ENCODE results near the gene TIMM44. TPM values are rescaled to one million over a fixed set of nuclear protein-coding genes. Genes with fewer than 3 reads are reported as not detected.

TIMM44 gene
- total and polyA plus RNA-seq, 10 of the 15 experiments (the other 5 are each of a cell fraction or from before 2014, with no cell fraction given), result 6.6 to 90.7 (median 57.6) TPM

DNA sequence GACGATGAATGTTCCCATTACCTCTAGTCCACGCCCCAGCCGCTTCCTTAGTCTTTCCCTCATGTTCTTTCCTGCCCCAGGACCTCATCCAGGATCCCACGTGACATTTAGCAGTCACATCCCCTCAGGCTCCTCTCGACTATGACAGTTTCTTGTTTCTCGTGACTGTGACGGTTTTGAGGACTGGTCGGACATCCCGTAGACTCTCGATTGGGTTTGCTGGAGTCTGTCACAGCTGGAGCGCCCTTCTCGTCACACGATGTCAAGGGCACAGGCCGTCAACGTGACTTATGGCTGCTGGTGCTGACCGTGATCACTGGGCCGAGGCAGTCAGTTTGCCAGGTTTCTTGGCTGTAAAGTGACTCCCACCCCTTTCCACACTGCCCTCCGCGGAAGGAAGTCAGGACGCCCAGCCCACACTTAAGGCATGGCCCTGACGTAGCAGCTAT, 39.2 kb upstream of the TIMM44 start:
- ATAC-seq, result no peak
- POLR2A ChIA-PET, result no interaction called here

More for the DNA sequence above, 39.2 kb upstream of the TIMM44 start:
- Histone ChIP-seq H3K79me2 (ENCODE audit: control insufficient read depth, insufficient read depth, low read length) (peaks cover 3% of the 10 kb centered on the region), H3K27ac (ENCODE audit: control insufficient read depth, insufficient read depth) (no peak overlapping the region), H2AFZ (ENCODE audit: control insufficient read depth, low read depth, low read length) (no peak overlapping the region), H3K4me3 (no peak overlapping the region), H3K4me1 (ENCODE audit: control insufficient read depth, insufficient read depth, low read length) (no peaks in the 10 kb centered on the region; the same call in 1 of the 2 replicates), H4K20me1 (ENCODE audit: control insufficient read depth, insufficient read depth) (peaks cover 4% of the 10 kb centered on the region; the same call in 1 of the 2 replicates), H3K36me3 (ENCODE audit: control insufficient read depth in 2 of 2, insufficient read depth in 2 of 2, low read length in 1 of 2) (peaks cover 24 to 65% of the 10 kb centered on the region in 2 experiments), H3K9me3 (replicated peaks; ENCODE audit: control insufficient read depth, insufficient read depth, low read length) (no peaks in the 10 kb centered on the region), H3K9ac (ENCODE audit: control insufficient read depth, insufficient read depth, low read length) (no peak overlapping the region), H3K27me3 (replicated peaks in 1 of 2; ENCODE audit: control insufficient read depth in 2 of 2, insufficient read depth in 2 of 2, low read length in 1 of 2) (no peaks in the 10 kb centered on the region), H3K4me2 (ENCODE audit: control insufficient read depth, insufficient read depth) (no peak overlapping the region)
- CTCF ChIA-PET, result no interaction called here
- intact Hi-C loops (cut with micrococcal nuclease; ENCODE audit: unreplicated experiment), result no loop called here
- in situ Hi-C loops (cut with MboI), result no loop called here
- DNase-seq (ENCODE audit: low read depth, low spot score) (no peak), FAIRE-seq (no peak)
- BruUV-seq (replicated peaks), result no TSS peak
- RAD21 ChIA-PET (ENCODE audit: unreplicated experiment), result no interaction called here
- WGBS (ENCODE audit: insufficient coverage, insufficient replicate concordance, low lambda C conversion rate, missing lambda C conversion rate), result 88% methylated on average over 21 of the region's 21 CpGs
- SMC1A ChIA-PET (ENCODE audit: uncharacterized antibody, unreplicated experiment), result no interaction called here
- no peak for TF ChIP-seq ZBED1 (IDR thresholded peaks at IDR 0.05; ENCODE audit: borderline replicate concordance)
- TF ChIP-seq SMAD5 (IDR thresholded peaks at IDR 0.05; ENCODE audit: low read depth), result no peak
- TF ChIP-seq KAT2A (conservative IDR thresholded peaks at IDR 0.05; ENCODE audit: control insufficient read depth, low read depth, low read length), result no peak
- TF ChIP-seq CBFB (IDR thresholded peaks at IDR 0.05; ENCODE audit: low read depth), result no peak
- no peak for TF ChIP-seq USF2 (IDR thresholded peaks at IDR 0.05; ENCODE audit: borderline replicate concordance, low read depth, low read length)
- TF ChIP-seq, protein P1, sequence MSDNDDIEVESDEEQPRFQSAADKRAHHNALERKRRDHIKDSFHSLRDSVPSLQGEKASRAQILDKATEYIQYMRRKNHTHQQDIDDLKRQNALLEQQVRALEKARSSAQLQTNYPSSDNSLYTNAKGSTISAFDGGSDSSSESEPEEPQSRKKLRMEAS (IDR thresholded peaks at IDR 0.05; ENCODE audit: low read depth, low read length), result no peak
- TF ChIP-seq, protein P2, sequence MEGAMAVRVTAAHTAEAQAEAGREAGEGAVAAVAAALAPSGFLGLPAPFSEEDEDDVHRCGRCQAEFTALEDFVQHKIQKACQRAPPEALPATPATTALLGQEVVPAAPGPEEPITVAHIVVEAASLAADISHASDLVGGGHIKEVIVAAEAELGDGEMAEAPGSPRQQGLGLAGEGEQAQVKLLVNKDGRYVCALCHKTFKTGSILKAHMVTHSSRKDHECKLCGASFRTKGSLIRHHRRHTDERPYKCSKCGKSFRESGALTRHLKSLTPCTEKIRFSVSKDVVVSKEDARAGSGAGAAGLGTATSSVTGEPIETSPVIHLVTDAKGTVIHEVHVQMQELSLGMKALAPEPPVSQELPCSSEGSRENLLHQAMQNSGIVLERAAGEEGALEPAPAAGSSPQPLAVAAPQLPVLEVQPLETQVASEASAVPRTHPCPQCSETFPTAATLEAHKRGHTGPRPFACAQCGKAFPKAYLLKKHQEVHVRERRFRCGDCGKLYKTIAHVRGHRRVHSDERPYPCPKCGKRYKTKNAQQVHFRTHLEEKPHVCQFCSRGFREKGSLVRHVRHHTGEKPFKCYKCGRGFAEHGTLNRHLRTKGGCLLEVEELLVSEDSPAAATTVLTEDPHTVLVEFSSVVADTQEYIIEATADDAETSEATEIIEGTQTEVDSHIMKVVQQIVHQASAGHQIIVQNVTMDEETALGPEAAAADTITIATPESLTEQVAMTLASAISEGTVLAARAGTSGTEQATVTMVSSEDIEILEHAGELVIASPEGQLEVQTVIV (IDR thresholded peaks at IDR 0.05; ENCODE audit: borderline replicate concordance, partially characterized antibody), result no peak
- TF ChIP-seq ZNF384 (IDR thresholded peaks at IDR 0.05; ENCODE audit: borderline replicate concordance, low read depth, low read length), result no peak
- TF ChIP-seq CHD2 (IDR thresholded peaks at IDR 0.05; ENCODE audit: borderline replicate concordance, low read depth, low read length), result no peak

Data from GM12878 (cell line).